Activated naive CD8-positive, alpha-beta T cell treated with anti-CD3 and anti-CD28 coated beads for 36 hours (primary cell): ENCODE data around the gene SPACA1. TPM values are rescaled to one million over a fixed set of nuclear protein-coding genes. Genes with fewer than 3 reads are reported as not detected.

Experiments
- DNase-seq: peaks from one replicate; pipeline ENCODE4 v3.0.0; 2021
- H3K27ac Mint-ChIP-seq: one replicate; pipeline ENCODE4 v1.8.0; 2022; ENCODE audit warnings: mild to moderate bottlenecking, moderate library complexity, mixed read lengths
- H3K27me3 Mint-ChIP-seq: one replicate; pipeline ENCODE4 v1.8.0; 2022; ENCODE audit warnings: mild to moderate bottlenecking, mixed read lengths
- H3K36me3 Mint-ChIP-seq: one replicate; pipeline ENCODE4 v1.8.0; 2021; ENCODE audit warnings: mild to moderate bottlenecking, mixed read lengths
- H3K4me1 Mint-ChIP-seq: one replicate; pipeline ENCODE4 v1.8.0; 2021; ENCODE audit warnings: mixed read lengths
- H3K4me3 Mint-ChIP-seq: one replicate; pipeline ENCODE4 v1.8.0; 2022; ENCODE audit warnings: mild to moderate bottlenecking, moderate library complexity, mixed read lengths
- H3K9me3 Mint-ChIP-seq: one replicate; pipeline ENCODE4 v1.8.0; 2022; ENCODE audit warnings: mixed read lengths
- total RNA-seq, 2 experiments: library from RNA; stranded (reverse); gene quantifications; one replicate each; pipeline ENCODE4 v1.2.3, GENCODE V29; 2021

Gene SPACA1
- total RNA-seq, 2 experiments from 2014 or later, result not detected

GRCh38 chr6:88050140-88050818, 2.6 kb downstream of the SPACA1 start:
- DNase-seq, result no peak
- Mint-ChIP-seq H3K27ac (no peak overlapping the region), H3K36me3 (peaks cover 2% of the 10 kb centered on the region), H3K4me1 (no peaks in the 10 kb centered on the region), H3K27me3 (peaks cover 47% of the 10 kb centered on the region), H3K9me3 (no peaks in the 10 kb centered on the region), H3K4me3 (no peak overlapping the region)

DNA sequence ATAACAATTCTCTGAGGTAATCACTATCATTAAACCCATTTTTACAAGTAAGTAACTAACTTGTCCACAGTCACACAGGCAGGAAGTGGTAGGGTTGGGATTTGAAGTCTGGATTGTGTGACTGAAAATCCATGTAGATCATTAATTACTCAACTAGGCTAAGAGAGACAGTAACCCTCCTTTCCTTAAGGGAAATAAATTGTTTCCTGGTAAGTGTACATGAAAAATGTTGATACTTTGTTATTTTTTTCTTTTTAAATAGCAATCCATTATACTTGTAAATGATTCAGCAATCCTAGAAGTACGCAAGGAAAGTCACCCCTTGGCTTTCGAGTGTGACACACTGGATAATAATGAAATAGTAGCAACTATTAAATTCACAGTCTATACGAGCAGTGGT, 11.6 kb downstream of the SPACA1 start:
- H3K27me3 Mint-ChIP-seq, result peaks cover 33% of the 10 kb centered on the region
- no peak overlapping the region for H3K4me3 Mint-ChIP-seq
- H3K4me1 Mint-ChIP-seq, result no peaks in the 10 kb centered on the region
- no peak for DNase-seq
- H3K27ac Mint-ChIP-seq, result no peak overlapping the region
- H3K36me3 Mint-ChIP-seq, result no peaks in the 10 kb centered on the region
- no peaks in the 10 kb centered on the region for H3K9me3 Mint-ChIP-seq

- DNase-seq, result no peak
- Mint-ChIP-seq H3K9me3 (no peaks in the 10 kb centered on the region), H3K4me3 (no peak overlapping the region), H3K27me3 (peaks cover 20% of the 10 kb centered on the region), H3K36me3 (no peaks in the 10 kb centered on the region), H3K4me1 (no peaks in the 10 kb centered on the region), H3K27ac (no peak overlapping the region)
These were observed 14.7 kb downstream of the SPACA1 start for GRCh38 chr6:88062376-88062775.

DNA sequence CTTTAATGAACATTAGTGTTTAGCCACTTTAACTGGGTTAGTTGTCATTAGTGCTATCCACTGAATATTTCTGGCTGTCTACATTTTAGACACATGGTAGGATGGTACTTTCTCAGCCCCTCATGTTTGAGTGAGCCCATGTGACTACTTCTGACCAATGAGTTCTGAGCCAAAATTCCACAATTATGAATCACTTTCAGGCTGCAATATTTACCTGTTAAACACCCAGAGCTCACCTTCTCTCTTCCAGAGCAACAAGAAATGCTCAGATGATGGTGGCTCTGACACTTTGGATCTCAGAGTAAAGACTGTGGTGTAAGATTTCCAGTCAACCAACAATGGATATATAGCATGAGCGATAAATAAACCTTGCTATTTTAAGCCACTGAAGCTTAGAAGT, 24.8 kb downstream of the SPACA1 start:
- no peak overlapping the region for H3K27ac Mint-ChIP-seq
- peaks cover 5% of the 10 kb centered on the region for H3K9me3 Mint-ChIP-seq
- H3K4me3 Mint-ChIP-seq, result no peak overlapping the region
- H3K27me3 Mint-ChIP-seq, result peaks cover 19% of the 10 kb centered on the region
- DNase-seq, result no peak
- no peaks in the 10 kb centered on the region for H3K4me1 Mint-ChIP-seq
- no peaks in the 10 kb centered on the region for H3K36me3 Mint-ChIP-seq

DNA sequence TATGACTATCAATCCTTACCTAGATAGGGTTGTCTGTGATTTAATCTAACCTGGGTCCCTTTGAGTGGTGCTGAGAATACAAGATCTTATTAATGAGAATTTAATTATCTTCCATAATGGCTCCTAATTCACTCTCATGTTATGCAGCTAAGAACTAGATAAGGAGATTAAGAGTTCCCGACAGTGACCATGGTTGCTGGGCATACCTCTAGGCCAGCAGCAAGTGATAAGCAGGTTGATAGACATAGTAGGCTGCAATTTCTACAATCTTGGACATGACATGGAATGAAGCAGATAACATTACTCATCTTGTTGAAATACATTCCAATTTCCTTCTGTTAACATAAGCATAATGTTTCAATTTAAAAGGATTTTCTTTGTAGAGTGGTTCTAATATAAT, 27.1 kb downstream of the SPACA1 start:
- no peak overlapping the region for H3K27ac Mint-ChIP-seq
- H3K9me3 Mint-ChIP-seq, result peaks cover 5% of the 10 kb centered on the region
- no peak for DNase-seq
- peaks cover 11% of the 10 kb centered on the region for H3K27me3 Mint-ChIP-seq
- H3K36me3 Mint-ChIP-seq, result no peaks in the 10 kb centered on the region
- H3K4me3 Mint-ChIP-seq, result no peak overlapping the region
- no peaks in the 10 kb centered on the region for H3K4me1 Mint-ChIP-seq

- Mint-ChIP-seq H3K27me3 (peaks cover 4% of the 10 kb centered on the region), H3K27ac (no peak overlapping the region), H3K4me3 (no peak overlapping the region), H3K9me3 (no peaks in the 10 kb centered on the region), H3K4me1 (no peaks in the 10 kb centered on the region), H3K36me3 (no peaks in the 10 kb centered on the region)
- DNase-seq, result no peak
These were observed 29.7 kb downstream of the SPACA1 start for GRCh38 chr6:88077305-88077704.

DNA sequence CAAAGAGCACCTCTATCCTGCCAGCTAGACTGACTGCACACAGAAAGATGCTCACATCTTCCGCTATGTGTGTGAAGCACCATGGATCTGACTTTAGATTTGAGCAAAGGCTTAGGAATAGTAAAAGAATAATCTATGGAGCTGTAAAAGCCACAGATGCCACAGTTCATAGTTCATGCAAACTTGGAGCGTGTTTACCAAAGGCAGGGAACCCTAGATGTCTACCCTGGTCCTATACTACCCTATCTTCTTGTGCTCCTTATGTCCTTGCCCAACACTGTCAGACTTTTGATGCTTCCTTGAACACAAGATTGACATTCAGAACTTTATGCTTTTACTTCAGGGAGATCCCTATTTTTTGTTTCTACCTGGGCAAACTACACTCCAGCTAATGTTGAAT, 39.2 kb downstream of the SPACA1 start:
- Mint-ChIP-seq H3K9me3 (peaks cover 5% of the 10 kb centered on the region), H3K27me3 (no peaks in the 10 kb centered on the region), H3K36me3 (no peaks in the 10 kb centered on the region), H3K4me3 (no peak overlapping the region), H3K4me1 (no peaks in the 10 kb centered on the region), H3K27ac (no peak overlapping the region)
- no peak for DNase-seq

DNA sequence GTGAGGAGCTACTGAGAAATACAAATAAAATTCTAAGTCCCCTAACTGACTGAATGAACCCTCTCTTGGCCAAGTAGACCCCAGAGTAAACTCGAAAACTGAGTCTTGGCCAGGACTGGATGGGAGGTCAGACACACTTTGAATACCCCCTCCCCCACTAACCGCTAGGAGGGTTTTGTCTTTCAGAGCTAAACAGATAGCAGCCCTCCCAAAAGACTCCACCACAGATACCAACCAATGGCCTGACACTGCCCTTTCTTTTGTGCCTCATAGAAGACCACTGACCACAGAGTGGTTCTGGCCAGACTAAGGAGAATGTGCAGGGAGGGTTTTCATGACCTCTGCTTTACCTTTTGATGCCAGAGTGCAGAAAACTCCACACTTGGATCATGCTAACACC, 42.1 kb downstream of the SPACA1 start:
- DNase-seq, result no peak
- no peak overlapping the region for H3K4me3 Mint-ChIP-seq
- H3K9me3 Mint-ChIP-seq, result no peaks in the 10 kb centered on the region
- no peaks in the 10 kb centered on the region for H3K36me3 Mint-ChIP-seq
- H3K27me3 Mint-ChIP-seq, result no peaks in the 10 kb centered on the region
- H3K4me1 Mint-ChIP-seq, result no peaks in the 10 kb centered on the region
- H3K27ac Mint-ChIP-seq, result no peak overlapping the region

- Mint-ChIP-seq H3K27ac (no peak overlapping the region), H3K4me3 (no peak overlapping the region), H3K4me1 (no peaks in the 10 kb centered on the region), H3K27me3 (peaks cover 10% of the 10 kb centered on the region), H3K36me3 (no peaks in the 10 kb centered on the region), H3K9me3 (no peaks in the 10 kb centered on the region)
- no peak for DNase-seq
These were observed 58.2 kb downstream of the SPACA1 start for GRCh38 chr6:88105741-88106340.

- peaks cover 13% of the 10 kb centered on the region for H3K27me3 Mint-ChIP-seq
- DNase-seq, result no peak
- H3K27ac Mint-ChIP-seq, result no peak overlapping the region
- H3K9me3 Mint-ChIP-seq, result no peaks in the 10 kb centered on the region
- H3K36me3 Mint-ChIP-seq, result no peaks in the 10 kb centered on the region
- H3K4me3 Mint-ChIP-seq, result no peak overlapping the region
- no peaks in the 10 kb centered on the region for H3K4me1 Mint-ChIP-seq
These were observed 59.6 kb downstream of the SPACA1 start for GRCh38 chr6:88107241-88107640.

- no peak for DNase-seq
- H3K4me1 Mint-ChIP-seq, result no peaks in the 10 kb centered on the region
- no peaks in the 10 kb centered on the region for H3K9me3 Mint-ChIP-seq
- H3K27me3 Mint-ChIP-seq, result peaks cover 21% of the 10 kb centered on the region
- H3K36me3 Mint-ChIP-seq, result no peaks in the 10 kb centered on the region
- no peak overlapping the region for H3K4me3 Mint-ChIP-seq
- no peak overlapping the region for H3K27ac Mint-ChIP-seq
These were observed 64.3 kb downstream of the SPACA1 start for GRCh38 chr6:88111991-88112390.

DNA sequence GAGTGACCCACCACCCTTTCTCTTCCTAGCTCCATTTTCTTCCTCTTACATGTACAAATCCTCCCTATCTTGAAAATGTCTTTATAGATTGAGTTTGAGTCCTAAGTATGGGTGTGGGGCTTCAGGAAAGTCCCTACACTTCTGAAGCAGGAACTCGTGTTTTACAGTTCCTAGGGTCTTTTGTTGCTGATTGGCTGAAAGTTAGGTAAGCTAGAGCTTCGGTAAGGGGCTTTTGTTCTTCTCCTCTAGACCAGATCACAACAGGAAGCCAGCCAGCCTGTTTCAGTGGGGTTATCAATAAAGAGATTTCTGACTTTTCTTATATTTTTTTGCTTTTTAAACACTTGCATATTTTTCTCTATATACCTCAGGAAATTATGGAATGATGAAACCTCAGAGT, 67.2 kb downstream of the SPACA1 start:
- Mint-ChIP-seq H3K27me3 (peaks cover 18% of the 10 kb centered on the region), H3K9me3 (no peaks in the 10 kb centered on the region), H3K27ac (no peak overlapping the region), H3K4me3 (no peak overlapping the region), H3K4me1 (no peaks in the 10 kb centered on the region), H3K36me3 (no peaks in the 10 kb centered on the region)
- no peak for DNase-seq

DNA sequence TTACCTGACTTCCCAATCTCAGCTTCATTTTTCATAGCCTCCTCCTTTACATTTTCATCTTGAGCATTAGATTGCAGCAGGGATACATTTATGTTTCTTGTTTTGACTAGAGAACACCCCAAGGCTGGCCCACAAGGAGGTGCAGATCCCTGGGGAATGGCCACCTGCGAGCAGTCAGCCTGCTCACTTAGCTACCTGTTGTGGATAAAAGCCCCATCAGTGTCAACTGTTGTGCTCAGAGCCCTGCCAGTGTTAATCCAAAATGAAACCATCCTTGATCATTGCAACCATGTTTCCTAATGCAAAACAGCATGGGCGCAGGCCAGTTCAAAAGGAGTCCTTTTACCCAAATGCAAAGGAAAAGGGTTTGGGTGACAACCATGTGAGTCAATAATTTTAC, 67.7 kb downstream of the SPACA1 start:
- H3K27me3 Mint-ChIP-seq, result peaks cover 19% of the 10 kb centered on the region
- no peak for DNase-seq
- H3K4me3 Mint-ChIP-seq, result no peak overlapping the region
- H3K4me1 Mint-ChIP-seq, result no peaks in the 10 kb centered on the region
- no peaks in the 10 kb centered on the region for H3K36me3 Mint-ChIP-seq
- H3K27ac Mint-ChIP-seq, result no peak overlapping the region
- H3K9me3 Mint-ChIP-seq, result no peaks in the 10 kb centered on the region

DNA sequence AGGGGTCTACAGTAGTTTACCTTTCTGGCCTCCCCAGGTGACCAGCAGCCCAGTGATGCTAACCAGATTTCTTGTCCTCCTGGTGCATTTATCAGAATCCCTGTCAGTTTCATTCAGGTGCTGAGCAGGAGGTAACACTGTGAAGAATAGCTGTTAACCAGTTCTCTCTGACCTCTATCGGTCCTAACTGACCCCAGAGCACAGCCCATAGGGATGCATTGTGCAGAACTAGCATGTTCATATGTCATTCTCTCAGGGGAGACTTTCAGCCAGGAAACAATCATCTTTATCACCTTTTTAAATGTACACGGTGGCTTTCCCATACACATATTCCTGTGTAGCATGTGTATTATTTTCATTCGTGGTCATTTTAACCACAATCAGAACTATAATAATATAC, 68.6 kb downstream of the SPACA1 start:
- H3K27me3 Mint-ChIP-seq, result peaks cover 18% of the 10 kb centered on the region
- DNase-seq, result no peak
- no peaks in the 10 kb centered on the region for H3K36me3 Mint-ChIP-seq
- H3K9me3 Mint-ChIP-seq, result no peaks in the 10 kb centered on the region
- H3K4me3 Mint-ChIP-seq, result no peak overlapping the region
- no peaks in the 10 kb centered on the region for H3K4me1 Mint-ChIP-seq
- no peak overlapping the region for H3K27ac Mint-ChIP-seq
